GM12878 (cell line): ENCODE measurements around the gene LSMEM2. TPM values are rescaled to one million over a fixed set of nuclear protein-coding genes. Genes with fewer than 3 reads are reported as not detected.

Source experiments
- BCL11A ChIP-seq: IDR thresholded peaks from 2 replicates; pipeline ENCODE4 v1.6.1; 2011; ENCODE audit warnings: low read depth, low read length
- CTCF ChIP-seq, 3 experiments: IDR thresholded peaks in 2 of 3; conservative IDR thresholded peaks in 1 of 3; 2 replicates each; pipeline ENCODE4 v1.5.1; 2011; ENCODE audit warnings: low read depth in 3 of 3, low read length in 3 of 3, mild to moderate bottlenecking in 3 of 3, control low read depth in 2 of 3, moderate library complexity in 2 of 3, inconsistent platforms in 1 of 3, mixed read lengths in 1 of 3; ENCODE audit not compliant: control insufficient read depth in 2 of 3, insufficient read depth in 1 of 3; ENCODE audit errors: extremely low read depth in 1 of 3
- EP300 ChIP-seq, 2 experiments: fragments of 150-350 bp in 1 of 2; IDR thresholded peaks; 2 replicates each; pipeline ENCODE4 v1.6.1; 2011 to 2012; ENCODE audit warnings: low read depth in 2 of 2, low read length in 2 of 2, borderline replicate concordance in 1 of 2, improper control_type of control experiment in 1 of 2, inconsistent platforms in 1 of 2; ENCODE audit not compliant: control insufficient read depth in 1 of 2
- ESRRA ChIP-seq: IDR thresholded peaks from 2 replicates; pipeline ENCODE4 v1.6.1; 2012; ENCODE audit warnings: mild to moderate bottlenecking, low read length, improper control_type of control experiment
- FOXM1 ChIP-seq: IDR thresholded peaks from 2 replicates; pipeline ENCODE4 v1.6.1; 2012; ENCODE audit warnings: low read depth, mild to moderate bottlenecking, inconsistent platforms, low read length, moderate library complexity
- HDAC2 ChIP-seq: fragments of 200-600 bp; sonication (generic); IDR thresholded peaks from 2 replicates; pipeline ENCODE4 v1.6.1; 2017
- IRF5 ChIP-seq: fragments of 450-650 bp; IDR thresholded peaks from 2 replicates; pipeline ENCODE4 v1.6.1; 2017; ENCODE audit warnings: borderline replicate concordance
- MAX ChIP-seq: IDR thresholded peaks from 2 replicates; pipeline ENCODE4 v1.6.1; 2012; ENCODE audit warnings: low read depth, low read length, improper control_type of control experiment
- NR2F1 ChIP-seq: fragments of 450-650 bp; conservative IDR thresholded peaks from 2 replicates; pipeline ENCODE4 v1.6.1; 2017; ENCODE audit warnings: mild to moderate bottlenecking
- NRF1 ChIP-seq: conservative IDR thresholded peaks from 2 replicates; pipeline ENCODE4 v1.6.1; 2011; ENCODE audit warnings: mild to moderate bottlenecking, low read depth, low read length, improper control_type of control experiment
- POLR2AphosphoS5 ChIP-seq: IDR thresholded peaks from 2 replicates; pipeline ENCODE4 v1.6.1; 2011; ENCODE audit warnings: mild to moderate bottlenecking, low read length, inconsistent platforms
- RAD21 ChIP-seq: IDR thresholded peaks from 2 replicates; pipeline ENCODE4 v1.6.1; 2011; ENCODE audit warnings: mild to moderate bottlenecking, low read depth, low read length, moderate library complexity; ENCODE audit not compliant: insufficient read depth
- SIN3A ChIP-seq: IDR thresholded peaks from 2 replicates; pipeline ENCODE4 v1.6.1; 2012; ENCODE audit warnings: low read depth, low read length, improper control_type of control experiment
- SMARCA5 ChIP-seq: fragments of 450-650 bp; IDR thresholded peaks from 2 replicates; pipeline ENCODE4 v1.6.1; 2017; ENCODE audit warnings: mild to moderate bottlenecking
- USF1 ChIP-seq: IDR thresholded peaks from 2 replicates; pipeline ENCODE4 v1.6.1; 2011; ENCODE audit warnings: borderline replicate concordance, low read depth, mild to moderate bottlenecking, moderate library complexity, mixed read lengths, low read length; ENCODE audit not compliant: insufficient read depth; ENCODE audit errors: extremely low read length
- USF2 ChIP-seq: IDR thresholded peaks from 2 replicates; pipeline ENCODE4 v1.6.1; 2011; ENCODE audit warnings: low read depth, low read length, improper control_type of control experiment, borderline replicate concordance
- ZBTB33 ChIP-seq: fragments of 450-650 bp; IDR thresholded peaks from 2 replicates; pipeline ENCODE4 v1.6.1; 2017; ENCODE audit warnings: mild to moderate bottlenecking
- ZBTB40 ChIP-seq: fragments of 450-650 bp; IDR thresholded peaks from 2 replicates; pipeline ENCODE4 v1.6.1; 2016; ENCODE audit warnings: mild to moderate bottlenecking, moderate library complexity, borderline replicate concordance
- polyA plus RNA-seq, 11 experiments: library from polyadenylated mRNA; depleted of rRNA in 4 of 11; unstranded in 6 of 11; stranded (reverse) in 5 of 11; fragments of >200 nt; fragmentation: Nextera tagmentation in 4 of 11; fragmentation: Illumina TruSeq in 1 of 11; extraction: Ambion mirVana in 4 of 11; extraction: Trizol in 1 of 11; gene quantifications; 1 replicate in 1 of 11; 2 replicates in 10 of 11; pipeline versions ENCODE4 v1.2.1 to v1.2.3, GENCODE V29; 2011 to 2016; ENCODE audit warnings: inconsistent platforms in 2 of 11, missing spikeins in 2 of 11, low read depth in 1 of 11
- total RNA-seq, 4 experiments: library from RNA; depleted of rRNA in 3 of 4; stranded (reverse); fragments of >200 nt in 3 of 4; fragmentation: Illumina TruSeq in 1 of 4; extraction: Trizol in 1 of 4; gene quantifications; 2 replicates each; pipeline versions ENCODE4 v1.2.1 to v1.2.3, GENCODE V29; 2013 to 2021

LSMEM2 gene
- total and polyA plus RNA-seq, 10 of the 15 experiments (the other 5 are each of a cell fraction or from before 2014, with no cell fraction given): 0.17 TPM; not detected in 9

- no peak for TF ChIP-seq CTCF (IDR thresholded peaks at IDR 0.05 in 2 of 3, conservative IDR thresholded peaks at IDR 0.05 in 1 of 3; ENCODE audit: control insufficient read depth in 2 of 3, extremely low read depth in 1 of 3, insufficient read depth in 1 of 3, low read depth in 3 of 3, low read length in 3 of 3)
- 0 out of 2 replicates have a peak, but pooled peaks have one; percentile 60 for TF ChIP-seq HDAC2
- TF ChIP-seq USF2: peak; percentile 10
- TF ChIP-seq BCL11A: no peak
- TF ChIP-seq MAX: peak; percentile 42; the same call in 1 of the 2 replicates
- 0 out of 2 replicates have a peak, but pooled peaks have one; percentile 80 for TF ChIP-seq NR2F1
- TF ChIP-seq EP300 (IDR thresholded peaks at IDR 0.05; ENCODE audit: borderline replicate concordance in 1 of 2, control insufficient read depth in 1 of 2, low read depth in 2 of 2, low read length in 2 of 2): no peak
- 0 out of 2 replicates have a peak, but pooled peaks have one; percentile 18 for TF ChIP-seq POLR2AphosphoS5
- no peak for TF ChIP-seq ZBTB33
- no peak for TF ChIP-seq FOXM1
- TF ChIP-seq USF1: peak; percentile 81
- TF ChIP-seq NRF1: no peak
- no peak for TF ChIP-seq RAD21
- no peak for TF ChIP-seq ZBTB40
- TF ChIP-seq IRF5: no peak
- TF ChIP-seq SMARCA5: no peak; the same call in 1 of the 2 replicates
- no peak for TF ChIP-seq ESRRA
- no peak for TF ChIP-seq SIN3A
Observed at GRCh38 chr3:50320853-50321335, 42.0 kb downstream of the LSMEM2 start (continued).
